ENCODE results near the gene DCAF8. TPM values are rescaled to one million over a fixed set of nuclear protein-coding genes. Genes with fewer than 3 reads are reported as not detected.

The DCAF8 gene
- total RNA-seq, 1 experiment from 2014 or later = 152 TPM

DNA sequence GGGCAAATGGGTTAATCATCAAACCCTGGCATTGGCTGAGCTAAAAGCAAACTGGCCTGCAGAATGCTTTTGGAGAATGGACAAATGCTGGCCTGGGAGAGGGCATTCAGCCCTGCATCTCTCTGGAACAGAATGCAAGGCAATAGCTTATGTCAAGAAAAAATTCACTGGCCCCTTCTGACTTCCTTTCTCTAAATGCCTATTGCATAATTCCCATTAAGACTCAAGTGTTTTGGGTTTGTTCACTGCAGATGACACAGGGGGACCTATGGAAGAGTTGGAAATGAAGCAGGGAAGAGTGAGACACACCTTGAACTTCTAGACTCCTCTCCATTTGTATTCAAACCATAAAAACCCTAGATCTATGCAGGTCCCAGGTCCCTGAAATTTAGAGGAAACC lies 41.3 kb downstream of the DCAF8 start:
- no peak for TF ChIP-seq EZH2 (IDR thresholded peaks at IDR 0.05; ENCODE audit: low read depth)
- H2AFZ ChIP-seq = no peak overlapping the region

DNA sequence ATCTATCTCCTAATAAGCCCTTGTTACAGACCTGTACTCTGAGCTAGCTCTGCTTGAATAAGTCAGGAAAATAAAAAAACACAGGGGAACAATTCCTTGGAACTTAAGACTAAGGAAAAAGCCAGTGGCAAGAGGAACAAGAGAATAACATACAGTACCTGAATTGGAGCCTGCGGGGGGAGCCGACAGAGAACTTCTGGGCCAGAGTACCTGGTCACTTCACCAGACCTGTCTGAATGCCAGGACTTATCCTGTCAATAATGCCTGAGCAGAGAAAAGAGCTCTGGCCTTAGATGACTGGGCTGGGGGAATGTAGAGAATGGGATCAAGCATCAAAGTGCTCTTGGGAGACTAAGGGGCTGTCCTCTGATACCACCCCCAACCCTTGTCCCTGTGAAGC lies 42.0 kb downstream of the DCAF8 start:
- no peaks in the 10 kb centered on the region for H4K20me1 ChIP-seq (ENCODE audit: insufficient read depth)
- CTCF ChIA-PET = interaction anchor here (0.7 to 3.2 kb wide), 9 partner anchors 28 to 156 kb away, joined by 3 to 51 read pairs (median 7); partner anchors contain the start of gene KCNJ9
- intact Hi-C loops (cut with micrococcal nuclease; ENCODE audit: unreplicated experiment) = loop anchor here (1.0 to 2.0 kb wide), 2 partner anchors 28 to 119 kb away; no protein-coding TSS in a partner anchor

More for the DNA sequence above, 41.3 kb downstream of the DCAF8 start:
- Histone ChIP-seq H3K36me3 (ENCODE audit: low read depth) (peaks cover 31% of the 10 kb centered on the region; the same call in 1 of the 2 replicates), H4K20me1 (ENCODE audit: insufficient read depth) (no peaks in the 10 kb centered on the region), H3K4me3 (no peak overlapping the region), H3K79me2 (ENCODE audit: low read depth) (no peaks in the 10 kb centered on the region), H3K9me3 (ENCODE audit: insufficient read depth, low read depth) (no peaks in the 10 kb centered on the region), H3K9me2 (ENCODE audit: insufficient read depth) (0 out of 2 replicates have a peak, but pooled peaks cover 5% of the 10 kb centered on the region), H3F3A (ENCODE audit: insufficient read depth, low read depth) (peaks cover 32% of the 10 kb centered on the region; the same call in 1 of the 2 replicates), H3K4me2 (no peak overlapping the region), H3K4me1 (replicated peaks; ENCODE audit: insufficient read depth) (no peaks in the 10 kb centered on the region), H3K27ac (no peak overlapping the region), H3K27me3 (ENCODE audit: insufficient read depth, low read depth) (no peaks in the 10 kb centered on the region)
- ChIA-PET POLR2A (ENCODE audit: unreplicated experiment) (no interaction called here), CTCF (interaction anchor here (2.2 to 2.8 kb wide), 2 partner anchors 70 to 119 kb away, joined by 8 to 25 read pairs; no protein-coding TSS in a partner anchor)
- intact Hi-C loops (cut with micrococcal nuclease; ENCODE audit: unreplicated experiment) = loop anchor here (2.0 kb wide), 1 partner anchor 28 kb away; no protein-coding TSS in a partner anchor
- BruUV-seq (replicated peaks) = no TSS peak
- no peak for DNase-seq

DNA sequence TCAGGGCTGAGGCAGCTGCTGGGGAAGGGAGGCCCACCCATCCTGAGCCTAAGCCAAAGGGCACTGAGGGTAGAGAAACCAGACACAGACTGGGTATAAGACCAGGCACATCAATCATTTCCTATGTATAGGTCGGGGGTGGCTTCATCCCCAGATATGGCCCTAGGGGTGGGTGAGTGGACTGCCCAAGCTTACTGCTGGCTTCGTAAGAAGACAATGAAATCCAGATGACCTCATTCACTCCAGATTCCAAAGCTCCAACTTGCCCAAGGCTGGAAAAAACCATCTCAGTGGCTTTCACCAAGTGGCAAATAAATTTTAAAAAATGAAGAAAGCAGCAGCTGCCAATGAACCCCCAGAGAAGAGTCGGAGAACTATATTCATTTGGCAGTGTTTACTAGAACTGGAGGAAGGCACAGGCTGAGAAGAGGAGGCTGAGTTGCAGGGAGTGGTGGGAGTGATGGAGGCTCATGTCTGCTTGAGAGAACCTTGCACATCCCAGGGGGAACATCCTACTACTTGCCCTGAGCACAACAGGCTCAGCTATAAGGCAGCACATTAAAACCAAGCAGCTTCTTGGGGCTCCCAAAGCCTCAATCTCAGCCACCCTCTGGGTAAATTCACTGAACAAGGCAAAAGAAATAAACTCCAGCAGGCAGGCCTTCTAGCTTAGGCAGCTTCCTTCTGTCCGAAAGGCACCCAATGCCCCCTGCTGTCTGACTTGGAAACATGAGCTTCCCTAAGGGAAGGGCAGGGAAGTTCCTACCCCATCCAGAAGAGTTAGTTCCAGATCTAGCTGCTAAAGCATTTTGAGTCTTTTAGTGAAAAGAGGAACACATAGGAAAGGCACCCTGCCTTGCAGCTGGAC lies 43.1 kb downstream of the DCAF8 start:
- H3F3A ChIP-seq (ENCODE audit: insufficient read depth, low read depth) = peaks cover 46% of the 10 kb centered on the region; the same call in 1 of the 2 replicates
- no peaks in the 10 kb centered on the region for H3K9me3 ChIP-seq (ENCODE audit: insufficient read depth, low read depth)
- no peak for TF ChIP-seq EZH2 (IDR thresholded peaks at IDR 0.05; ENCODE audit: low read depth)
- TF ChIP-seq, protein P1, sequence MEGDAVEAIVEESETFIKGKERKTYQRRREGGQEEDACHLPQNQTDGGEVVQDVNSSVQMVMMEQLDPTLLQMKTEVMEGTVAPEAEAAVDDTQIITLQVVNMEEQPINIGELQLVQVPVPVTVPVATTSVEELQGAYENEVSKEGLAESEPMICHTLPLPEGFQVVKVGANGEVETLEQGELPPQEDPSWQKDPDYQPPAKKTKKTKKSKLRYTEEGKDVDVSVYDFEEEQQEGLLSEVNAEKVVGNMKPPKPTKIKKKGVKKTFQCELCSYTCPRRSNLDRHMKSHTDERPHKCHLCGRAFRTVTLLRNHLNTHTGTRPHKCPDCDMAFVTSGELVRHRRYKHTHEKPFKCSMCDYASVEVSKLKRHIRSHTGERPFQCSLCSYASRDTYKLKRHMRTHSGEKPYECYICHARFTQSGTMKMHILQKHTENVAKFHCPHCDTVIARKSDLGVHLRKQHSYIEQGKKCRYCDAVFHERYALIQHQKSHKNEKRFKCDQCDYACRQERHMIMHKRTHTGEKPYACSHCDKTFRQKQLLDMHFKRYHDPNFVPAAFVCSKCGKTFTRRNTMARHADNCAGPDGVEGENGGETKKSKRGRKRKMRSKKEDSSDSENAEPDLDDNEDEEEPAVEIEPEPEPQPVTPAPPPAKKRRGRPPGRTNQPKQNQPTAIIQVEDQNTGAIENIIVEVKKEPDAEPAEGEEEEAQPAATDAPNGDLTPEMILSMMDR (conservative IDR thresholded peaks at IDR 0.05) = peak; percentile 65
- intact Hi-C loops (cut with micrococcal nuclease; ENCODE audit: unreplicated experiment) = loop anchor here (5.0 kb wide), 1 partner anchor 68 kb away; the partner anchor contains the start of gene PEX19
- POLR2A ChIA-PET (ENCODE audit: unreplicated experiment) = interaction anchor here (0.6 to 0.7 kb wide), 2 partner anchors 53 to 303 kb away, joined by 3 to 6 read pairs; no protein-coding TSS in a partner anchor
- BruUV-seq (replicated peaks) = no TSS peak
- no peak overlapping the region for H3K4me3 ChIP-seq
- peak in 1 of 2 experiments; percentile 39 for DNase-seq
- no peaks in the 10 kb centered on the region; the same call in 1 of the 2 replicates for H4K20me1 ChIP-seq (ENCODE audit: insufficient read depth)
- H3K79me2 ChIP-seq (ENCODE audit: low read depth) = no peaks in the 10 kb centered on the region
- no peak overlapping the region for H3K4me2 ChIP-seq
- H3K9me2 ChIP-seq (ENCODE audit: insufficient read depth) = 0 out of 2 replicates have a peak, but pooled peaks cover 5% of the 10 kb centered on the region
- H3K27ac ChIP-seq = no peak overlapping the region
- H2AFZ ChIP-seq = no peak overlapping the region
- H3K36me3 ChIP-seq (ENCODE audit: low read depth) = peaks cover 28% of the 10 kb centered on the region
- CTCF ChIA-PET = interaction anchor here (0.6 to 3.2 kb wide), 13 partner anchors 9 to 157 kb away, joined by 3 to 51 read pairs (median 5); partner anchors contain the start of gene KCNJ9
- no peaks in the 10 kb centered on the region for H3K27me3 ChIP-seq (ENCODE audit: insufficient read depth, low read depth)
- 0 out of 2 replicates have a peak, but pooled peaks cover 4% of the 10 kb centered on the region for H3K4me1 ChIP-seq (replicated peaks; ENCODE audit: insufficient read depth)

More for the DNA sequence above, 42.0 kb downstream of the DCAF8 start:
- Histone ChIP-seq H3K27ac (no peak overlapping the region), H3K36me3 (ENCODE audit: low read depth) (peaks cover 34% of the 10 kb centered on the region; the same call in 1 of the 2 replicates), H3K4me3 (no peak overlapping the region), H2AFZ (no peak overlapping the region), H3K27me3 (ENCODE audit: insufficient read depth, low read depth) (no peaks in the 10 kb centered on the region), H3F3A (ENCODE audit: insufficient read depth, low read depth) (peaks cover 37% of the 10 kb centered on the region; the same call in 1 of the 2 replicates), H3K9me2 (ENCODE audit: insufficient read depth) (0 out of 2 replicates have a peak, but pooled peaks cover 5% of the 10 kb centered on the region), H3K9me3 (ENCODE audit: insufficient read depth, low read depth) (no peaks in the 10 kb centered on the region), H3K79me2 (ENCODE audit: low read depth) (no peaks in the 10 kb centered on the region), H3K4me2 (no peak overlapping the region), H3K4me1 (replicated peaks; ENCODE audit: insufficient read depth) (no peaks in the 10 kb centered on the region)
- POLR2A ChIA-PET (ENCODE audit: unreplicated experiment) = interaction anchor here (0.7 kb wide), 1 partner anchor 52 kb away, joined by 3 read pairs; no protein-coding TSS in a partner anchor
- TF ChIP-seq, protein P1 (conservative IDR thresholded peaks at IDR 0.05) = no peak
- no peak for TF ChIP-seq EZH2 (IDR thresholded peaks at IDR 0.05; ENCODE audit: low read depth)
- no TSS peak for BruUV-seq (replicated peaks)
- no peak for DNase-seq

Data from PC-9 (cell line).